NCI-H524 treated with DMSO at 0.1 percent for 48 hours (cell line): ENCODE data around the gene ARHGAP22.
"Not testable (repeated sequence)": the region's sequence is repeated elsewhere in the genome, so short reads cannot be mapped to it uniquely, and the experiment has no call there.

ENCODE experiments used
- DNase-seq: peaks from one replicate; lab custom pipeline; 2025; lab: John Stamatoyannopoulos, UW

The ARHGAP22 gene

GRCh38 chr10:48450233-48450740 is 154.6 kb downstream of the ARHGAP22 start:
- no peak for DNase-seq

DNA sequence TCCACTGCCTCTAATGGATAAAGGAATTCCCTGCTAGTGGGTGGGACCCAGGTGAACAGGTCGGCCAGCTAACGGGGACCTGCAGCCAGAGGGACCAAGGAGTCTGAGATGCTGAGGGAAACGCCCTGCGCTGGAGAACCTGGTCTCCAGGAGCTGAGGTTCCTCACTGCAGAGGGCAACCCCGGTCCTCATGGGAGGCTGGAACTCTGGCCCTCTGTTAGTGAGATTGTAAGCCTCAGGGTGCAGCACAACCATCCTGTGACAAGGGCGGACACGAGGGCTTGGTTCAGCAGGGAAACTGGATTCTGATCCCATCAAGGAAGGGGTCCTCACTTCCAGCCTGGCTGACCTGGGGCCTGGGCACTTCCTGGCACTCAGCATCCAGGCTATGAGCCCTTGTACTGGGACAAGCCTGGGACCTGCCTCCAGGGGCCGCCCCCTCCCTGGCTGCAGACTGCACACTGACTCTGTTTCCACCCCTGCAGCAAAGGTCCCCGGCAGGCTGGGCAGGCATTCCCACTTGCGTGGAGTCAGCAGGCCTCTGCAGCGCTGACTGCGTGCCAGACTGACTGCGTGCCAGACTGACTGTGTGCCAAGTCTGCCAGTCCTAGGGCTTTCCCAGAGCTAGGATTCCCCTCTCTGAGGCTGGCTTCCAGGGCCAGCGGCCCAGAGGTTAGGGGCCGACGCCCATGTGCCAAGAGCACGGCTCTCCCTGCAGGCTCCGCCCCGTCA is 155.2 kb downstream of the ARHGAP22 start:
- no peak for DNase-seq

DNA sequence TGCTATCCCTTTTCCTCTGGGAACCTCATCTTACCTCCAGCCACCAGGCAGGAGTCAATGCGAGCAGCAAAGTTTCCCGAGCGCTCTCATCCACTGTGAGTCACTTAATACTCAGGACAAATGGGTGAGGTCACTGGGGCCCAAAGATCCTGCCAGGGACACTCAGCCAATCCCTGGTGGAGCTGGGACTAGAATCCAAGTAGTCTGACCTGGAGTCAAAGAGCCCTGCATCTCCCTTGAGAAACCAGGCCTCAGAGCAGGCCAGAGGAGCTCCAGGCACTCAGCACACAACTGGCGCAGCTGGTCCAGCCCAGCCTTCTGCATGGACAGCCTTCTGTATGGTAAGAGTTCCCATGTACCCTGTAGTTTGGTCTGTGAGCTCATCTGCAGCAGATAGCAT is 156.1 kb downstream of the ARHGAP22 start:
- DNase-seq = no peak

- DNase-seq = no peak
These were observed 157.3 kb downstream of the ARHGAP22 start for GRCh38 chr10:48447356-48448215.

DNA sequence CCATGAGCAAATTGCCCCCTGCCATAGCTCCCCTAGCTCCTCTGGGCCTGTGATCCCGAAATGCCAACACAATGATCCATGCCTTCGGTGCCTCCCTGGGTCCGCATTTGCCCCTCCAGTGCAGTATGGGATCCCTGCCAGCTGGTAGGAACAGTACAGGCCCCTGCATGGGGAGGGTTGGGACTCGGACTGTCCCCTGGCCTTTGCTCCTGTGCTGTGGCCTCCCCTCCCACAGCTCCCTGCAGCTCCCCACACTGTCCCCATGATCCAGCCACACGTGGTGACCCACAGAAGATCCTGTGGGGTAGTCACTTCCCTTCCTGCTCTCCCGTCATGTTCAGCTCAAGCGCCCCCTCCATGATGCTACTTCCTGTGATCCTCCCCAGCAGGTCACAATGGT is 158.1 kb downstream of the ARHGAP22 start:
- no peak for DNase-seq

DNA sequence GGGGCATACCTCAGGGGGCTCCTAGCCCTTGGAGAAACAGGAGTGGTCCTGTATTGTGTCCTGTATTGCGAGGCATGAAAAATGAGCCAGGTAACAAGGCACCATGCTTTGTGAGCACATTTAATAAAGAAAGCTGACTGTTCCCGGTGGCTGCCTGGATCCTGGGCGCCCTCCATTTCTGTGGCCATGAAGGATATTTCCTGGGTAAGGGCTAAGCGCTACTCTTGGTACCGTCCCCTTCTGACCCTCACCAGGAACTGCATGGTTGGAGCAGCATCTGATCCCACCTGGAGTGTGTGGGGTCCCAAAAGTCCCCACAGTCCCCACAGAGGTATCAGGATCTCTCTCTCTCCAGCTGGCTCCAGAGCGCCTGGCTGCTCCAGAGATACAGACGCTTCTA is 158.9 kb downstream of the ARHGAP22 start:
- DNase-seq = no peak

DNA sequence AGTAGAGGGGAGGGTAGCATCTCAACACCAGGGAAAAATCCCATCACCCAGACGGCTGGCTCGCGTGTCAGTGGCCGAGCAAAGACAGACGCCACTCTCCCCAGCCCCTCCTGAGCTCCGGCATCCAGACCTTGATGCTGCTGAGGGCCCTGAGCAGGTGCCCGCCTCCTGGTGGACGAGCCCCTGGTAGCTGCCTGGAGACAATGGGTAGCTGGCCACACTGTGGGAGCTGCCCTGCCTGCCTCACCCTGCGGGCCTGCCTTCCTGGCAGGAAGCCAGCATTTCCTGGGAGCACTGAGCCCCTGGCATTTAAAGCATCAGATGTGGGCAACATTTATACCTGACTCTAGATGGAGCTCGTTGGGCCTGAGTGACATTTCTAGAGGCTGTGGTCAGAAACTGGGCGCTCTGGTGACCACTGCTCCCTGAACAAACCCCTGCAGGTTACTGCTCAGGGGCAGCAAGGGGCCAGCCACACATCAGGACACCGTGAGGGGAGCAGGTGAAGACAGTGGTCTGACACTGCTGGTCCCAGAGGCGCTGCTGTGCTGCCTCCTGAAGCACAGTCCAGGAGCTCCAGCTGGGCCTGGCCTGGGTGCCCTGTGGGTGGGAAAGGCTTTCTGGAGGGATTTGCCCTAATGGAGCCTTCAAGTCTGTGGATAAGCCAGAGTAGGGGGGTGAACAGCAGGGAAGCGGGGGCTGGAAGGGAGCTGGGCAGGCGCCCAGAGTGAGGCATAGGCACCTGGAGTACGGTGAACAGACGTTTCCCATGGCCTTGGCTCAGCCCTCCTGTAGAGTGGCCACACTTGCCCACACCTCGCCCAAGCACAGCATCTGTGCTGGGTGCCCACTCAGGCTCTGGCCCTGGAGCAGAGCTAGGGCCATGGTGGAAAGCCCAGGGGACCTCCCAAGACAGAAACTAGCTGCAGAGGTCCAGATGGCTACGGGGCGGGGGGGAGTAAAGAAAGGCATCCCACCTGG is 159.7 kb downstream of the ARHGAP22 start:
- peak; percentile 36 for DNase-seq

- no peak for DNase-seq
These were observed 160.6 kb downstream of the ARHGAP22 start for GRCh38 chr10:48444266-48444665.

DNA sequence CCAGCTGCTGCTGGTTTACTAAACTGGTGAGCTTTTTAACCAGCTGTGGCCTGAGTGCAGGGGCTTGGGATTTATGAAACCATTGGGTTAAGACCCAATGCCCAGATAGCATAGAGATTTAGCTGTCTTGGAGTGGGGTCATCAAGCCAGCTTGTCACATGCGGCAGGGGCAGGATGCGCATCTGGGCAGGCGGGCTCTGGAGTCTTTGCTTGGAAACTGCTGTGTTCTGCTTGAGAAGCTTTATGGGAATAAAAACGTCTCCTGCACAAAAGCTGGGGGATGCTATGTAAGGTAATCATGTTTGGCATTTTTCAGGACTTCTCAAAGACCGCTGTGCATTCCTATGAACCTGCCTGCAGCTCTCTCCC is 162.1 kb downstream of the ARHGAP22 start:
- DNase-seq = no peak

DNA sequence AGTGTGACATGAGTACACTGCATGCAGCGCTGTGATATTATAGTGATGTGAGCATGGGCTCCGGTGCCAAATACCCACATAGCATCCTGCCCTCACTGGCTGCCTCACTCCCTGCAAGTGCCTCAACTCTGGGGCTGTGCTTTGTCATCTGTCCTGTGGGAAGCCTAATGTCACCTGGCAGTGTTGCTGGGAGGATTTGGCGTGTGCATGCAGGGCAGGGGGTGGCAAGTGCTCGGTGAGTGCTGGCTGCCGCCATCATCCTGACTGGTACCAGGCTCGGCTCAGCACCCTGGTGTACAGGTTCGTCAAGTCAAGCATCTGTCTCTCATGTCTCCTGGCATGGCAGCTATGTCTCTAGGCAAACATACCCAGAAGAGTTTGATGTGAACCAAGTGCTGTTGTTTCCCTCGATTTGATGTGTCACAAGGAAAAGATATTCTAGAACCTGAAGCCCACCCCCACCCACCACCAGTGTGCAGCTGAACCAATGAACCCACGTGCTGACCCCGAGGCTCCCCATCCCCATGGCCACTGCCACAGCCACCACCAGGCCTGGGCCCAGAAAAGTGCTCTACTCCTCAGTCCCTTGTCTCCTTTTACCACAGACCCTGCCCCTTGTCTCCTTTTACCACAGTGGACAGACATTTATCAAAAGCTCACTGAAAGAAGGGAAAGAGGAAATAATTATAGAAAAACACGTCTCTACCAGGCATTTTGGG is 162.6 kb downstream of the ARHGAP22 start:
- no peak for DNase-seq

DNA sequence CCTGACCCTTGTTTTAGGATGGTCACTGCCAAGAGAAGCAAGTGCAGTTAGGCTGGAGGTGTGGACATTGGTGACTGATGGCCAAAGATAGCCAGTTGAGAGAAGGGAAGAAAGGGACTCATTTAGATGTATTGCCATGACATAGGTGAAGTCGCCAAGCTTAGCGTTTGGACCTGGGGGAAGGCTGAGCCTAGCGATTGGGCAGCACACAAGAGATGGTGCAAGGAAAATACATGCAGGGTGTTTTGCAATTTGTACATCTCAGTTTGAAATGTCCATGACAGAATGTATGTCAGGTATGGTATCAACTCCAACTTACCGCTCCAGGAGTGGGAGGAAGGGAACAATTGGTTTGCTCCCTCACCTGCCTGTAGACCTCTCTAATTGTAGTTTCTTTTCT is 164.1 kb downstream of the ARHGAP22 start:
- DNase-seq = no peak

- no peak for DNase-seq
These were observed 165.3 kb downstream of the ARHGAP22 start for GRCh38 chr10:48439581-48440041.

DNA sequence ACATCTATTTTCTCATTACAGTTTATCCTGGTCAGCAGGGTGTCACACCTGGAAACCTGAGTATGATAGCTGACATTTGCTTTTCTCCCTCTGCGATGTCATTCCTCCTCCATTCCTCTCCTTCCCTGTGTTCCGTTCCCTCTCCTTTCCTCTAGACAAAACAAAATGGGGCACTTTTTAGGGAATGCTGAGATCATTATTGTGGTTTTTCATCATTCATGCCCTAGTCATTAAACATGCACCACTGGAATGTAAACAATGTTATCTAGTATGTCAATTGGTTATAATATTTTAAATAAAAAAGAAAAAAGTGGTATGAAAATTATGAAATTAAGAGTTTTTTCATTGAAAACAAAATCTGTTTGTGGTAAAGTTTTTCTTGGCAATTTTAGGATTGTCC is 165.8 kb downstream of the ARHGAP22 start:
- no peak for DNase-seq

DNA sequence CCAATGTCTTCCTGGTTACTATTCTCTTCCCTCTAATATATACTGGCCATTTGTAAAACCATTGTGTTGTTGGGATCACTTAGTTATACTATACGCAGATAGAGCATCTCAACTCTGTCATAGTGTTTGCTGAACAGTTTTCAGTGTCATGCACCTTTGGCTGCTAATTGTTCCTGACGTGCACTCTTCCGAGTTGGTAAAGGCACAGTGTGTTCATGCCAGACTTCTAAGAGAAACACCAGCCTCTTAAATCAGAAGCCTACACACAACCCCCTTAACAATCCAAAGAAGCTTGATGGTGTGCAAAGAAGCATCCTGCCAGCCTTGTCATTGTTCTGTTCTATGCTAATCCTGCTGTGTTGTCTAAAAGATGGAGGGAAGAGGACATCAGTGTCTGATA is 167.3 kb downstream of the ARHGAP22 start:
- DNase-seq = no peak

- no peak for DNase-seq
These were observed 173.0 kb downstream of the ARHGAP22 start for GRCh38 chr10:48431871-48432270.

GRCh38 chr10:48430402-48430993 is 174.4 kb downstream of the ARHGAP22 start:
- no peak for DNase-seq

DNA sequence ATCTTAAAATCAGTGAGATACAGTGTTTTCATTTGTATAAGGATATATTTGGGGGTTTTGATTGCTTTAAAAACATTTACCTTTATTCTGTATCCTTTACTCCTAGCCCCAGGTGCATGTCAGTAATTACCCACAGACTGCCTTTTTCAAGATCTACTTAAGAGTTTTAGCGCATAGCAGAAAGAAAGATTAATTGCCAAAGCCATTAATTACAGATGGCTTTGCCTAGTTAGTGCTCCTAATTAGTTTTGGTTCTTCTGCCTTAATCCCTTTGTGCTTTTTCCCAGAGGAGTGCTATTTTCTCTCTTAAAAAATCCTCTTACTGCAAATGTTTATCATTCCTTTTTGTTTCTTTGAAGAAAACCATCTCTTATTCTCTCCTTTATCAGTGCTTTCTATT is 175.6 kb downstream of the ARHGAP22 start:
- DNase-seq = peak; percentile 27

GRCh38 chr10:48428896-48429295 is 176.0 kb downstream of the ARHGAP22 start:
- no peak for DNase-seq

DNA sequence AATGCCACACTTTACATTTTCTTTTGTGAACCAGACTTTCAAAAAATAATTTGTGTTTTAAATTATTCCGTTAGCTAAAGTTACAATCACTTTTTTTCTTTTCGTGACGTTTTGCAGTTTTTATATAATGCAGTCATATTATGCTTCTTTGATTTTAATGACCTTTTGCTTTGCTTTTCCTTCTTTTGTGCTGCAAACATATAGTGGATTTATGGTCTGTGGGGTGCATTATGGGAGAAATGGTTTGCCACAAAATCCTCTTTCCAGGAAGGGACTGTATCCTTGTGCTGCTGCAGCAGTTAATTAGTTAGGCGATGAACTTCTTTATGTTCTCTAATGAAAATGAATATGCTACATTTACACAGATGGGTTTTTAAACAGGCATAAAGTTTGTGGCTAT is 181.0 kb downstream of the ARHGAP22 start:
- no peak for DNase-seq

DNA sequence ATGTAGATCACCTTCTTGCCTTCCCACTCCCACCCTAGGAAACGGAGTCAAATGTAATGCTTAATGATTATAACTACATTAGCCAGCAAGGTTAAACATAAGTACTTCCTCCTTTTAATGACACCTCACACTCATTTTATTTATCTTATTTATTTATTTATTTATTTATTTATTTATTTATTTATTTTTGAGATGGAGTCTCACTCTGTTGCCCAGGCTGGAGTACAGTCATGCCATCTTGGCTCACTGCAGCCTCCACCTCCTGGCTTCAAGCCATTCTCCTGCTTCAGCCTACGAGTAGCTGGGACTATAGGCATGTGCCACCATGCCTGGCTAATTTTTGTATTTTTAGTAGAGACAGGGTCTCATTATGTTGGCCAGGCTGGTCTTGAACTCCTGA is 183.0 kb downstream of the ARHGAP22 start:
- DNase-seq = not testable (repeated sequence)

DNA sequence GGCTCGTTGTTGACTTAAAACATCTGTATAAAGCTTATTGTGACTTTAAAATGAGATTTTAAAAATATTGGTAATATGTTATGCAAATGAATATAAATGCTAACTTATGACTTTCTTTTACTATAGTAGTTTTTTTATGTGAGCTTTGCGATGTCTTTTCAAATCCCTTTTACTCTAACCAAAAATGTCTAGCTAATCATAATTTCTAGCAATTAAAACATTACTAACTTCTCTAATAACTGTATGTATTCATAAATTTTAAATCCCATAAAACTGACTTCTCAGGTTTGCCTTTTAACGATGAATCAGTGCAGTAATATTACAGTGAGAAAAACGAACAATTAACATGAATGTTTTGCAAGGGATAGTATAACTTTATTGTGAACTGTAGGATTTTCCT is 185.2 kb downstream of the ARHGAP22 start:
- DNase-seq = no peak
